ENCODE measurements around the gene PPAT.

The PPAT gene

DNA sequence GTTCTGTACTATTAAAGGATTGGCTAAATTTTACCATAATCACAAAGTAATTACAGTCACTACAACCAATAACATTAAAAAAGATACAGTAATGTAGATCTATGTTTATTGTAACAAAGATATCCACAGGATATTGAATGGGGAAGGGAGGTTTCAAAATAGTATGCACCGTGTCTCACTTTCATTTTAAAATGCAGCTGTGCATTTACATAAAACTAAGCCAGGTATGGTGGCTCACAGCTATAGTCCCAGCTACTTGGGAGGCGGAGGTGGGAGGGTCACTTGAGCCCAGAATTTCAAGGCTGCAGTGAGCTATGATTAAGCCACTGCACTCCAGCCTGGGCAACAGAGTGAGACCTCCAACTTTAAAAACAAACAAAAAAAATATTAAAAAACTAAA is 40.5 kb upstream of the PPAT start:
- no peak for TF ChIP-seq POLR2AphosphoS5 (IDR thresholded peaks at IDR 0.05; ENCODE audit: low read depth)
- no peak for TF ChIP-seq GABPA (IDR thresholded peaks at IDR 0.05; ENCODE audit: low read depth)
- TF ChIP-seq, protein P1, sequence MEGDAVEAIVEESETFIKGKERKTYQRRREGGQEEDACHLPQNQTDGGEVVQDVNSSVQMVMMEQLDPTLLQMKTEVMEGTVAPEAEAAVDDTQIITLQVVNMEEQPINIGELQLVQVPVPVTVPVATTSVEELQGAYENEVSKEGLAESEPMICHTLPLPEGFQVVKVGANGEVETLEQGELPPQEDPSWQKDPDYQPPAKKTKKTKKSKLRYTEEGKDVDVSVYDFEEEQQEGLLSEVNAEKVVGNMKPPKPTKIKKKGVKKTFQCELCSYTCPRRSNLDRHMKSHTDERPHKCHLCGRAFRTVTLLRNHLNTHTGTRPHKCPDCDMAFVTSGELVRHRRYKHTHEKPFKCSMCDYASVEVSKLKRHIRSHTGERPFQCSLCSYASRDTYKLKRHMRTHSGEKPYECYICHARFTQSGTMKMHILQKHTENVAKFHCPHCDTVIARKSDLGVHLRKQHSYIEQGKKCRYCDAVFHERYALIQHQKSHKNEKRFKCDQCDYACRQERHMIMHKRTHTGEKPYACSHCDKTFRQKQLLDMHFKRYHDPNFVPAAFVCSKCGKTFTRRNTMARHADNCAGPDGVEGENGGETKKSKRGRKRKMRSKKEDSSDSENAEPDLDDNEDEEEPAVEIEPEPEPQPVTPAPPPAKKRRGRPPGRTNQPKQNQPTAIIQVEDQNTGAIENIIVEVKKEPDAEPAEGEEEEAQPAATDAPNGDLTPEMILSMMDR (IDR thresholded peaks at IDR 0.05; ENCODE audit: insufficient read depth, low read length), result no peak
- TF ChIP-seq SPI1 (IDR thresholded peaks at IDR 0.05; ENCODE audit: borderline replicate concordance, low read depth), result no peak
- no peak for TF ChIP-seq REST (IDR thresholded peaks at IDR 0.05; ENCODE audit: insufficient replicate concordance, low read depth)
- Histone ChIP-seq H3K27me3 (ENCODE audit: insufficient read depth, poor library complexity, severe bottlenecking) (no peaks in the 10 kb centered on the region), H3K4me3 (replicated peaks; ENCODE audit: insufficient read depth, low read length) (no peak overlapping the region), H3K27ac (replicated peaks) (no peak overlapping the region)
- no peak for DNase-seq (ENCODE audit: low read depth in 1 of 2, low spot score in 1 of 2)

- no peak for DNase-seq (ENCODE audit: low read depth in 1 of 2, low spot score in 1 of 2)
- H3K27ac ChIP-seq (replicated peaks), result peak overlapping the region; percentile 97
- H3K4me3 ChIP-seq (replicated peaks; ENCODE audit: insufficient read depth, low read length), result peak overlapping the region; percentile 94
- TF ChIP-seq, protein P1 (IDR thresholded peaks at IDR 0.05; ENCODE audit: insufficient read depth, low read length), result no peak
- no peak for TF ChIP-seq GABPA (IDR thresholded peaks at IDR 0.05; ENCODE audit: low read depth)
- no peak for TF ChIP-seq REST (IDR thresholded peaks at IDR 0.05; ENCODE audit: insufficient replicate concordance, low read depth)
- TF ChIP-seq POLR2AphosphoS5 (IDR thresholded peaks at IDR 0.05; ENCODE audit: low read depth), result no peak
- no peak for TF ChIP-seq SPI1 (IDR thresholded peaks at IDR 0.05; ENCODE audit: borderline replicate concordance, low read depth)
- no peaks in the 10 kb centered on the region for H3K27me3 ChIP-seq (ENCODE audit: insufficient read depth, poor library complexity, severe bottlenecking)
Observed at GRCh38 chr4:56469489-56470210, 34.2 kb upstream of the PPAT start.

- Histone ChIP-seq H3K27ac (replicated peaks) (peak overlapping the region; percentile 97), H3K4me3 (replicated peaks; ENCODE audit: insufficient read depth, low read length) (peak overlapping the region; percentile 94), H3K27me3 (ENCODE audit: insufficient read depth, poor library complexity, severe bottlenecking) (no peaks in the 10 kb centered on the region)
- TF ChIP-seq GABPA (IDR thresholded peaks at IDR 0.05; ENCODE audit: low read depth) (no peak), REST (IDR thresholded peaks at IDR 0.05; ENCODE audit: insufficient replicate concordance, low read depth) (no peak), SPI1 (IDR thresholded peaks at IDR 0.05; ENCODE audit: borderline replicate concordance, low read depth) (no peak; the same call in 1 of the 2 replicates), POLR2AphosphoS5 (IDR thresholded peaks at IDR 0.05; ENCODE audit: low read depth) (no peak; the same call in 1 of the 2 replicates)
- TF ChIP-seq, protein P1 (IDR thresholded peaks at IDR 0.05; ENCODE audit: insufficient read depth, low read length), result no peak
- peak in 1 of 2 experiments; percentile 51 for DNase-seq (ENCODE audit: low read depth in 1 of 2, low spot score in 1 of 2)
Observed at GRCh38 chr4:56468097-56468422, 32.6 kb upstream of the PPAT start.
